PFSK-1 (cell line): ENCODE measurements around the gene KRT6B.

Experiments used
- POLR2AphosphoS5 ChIP-seq: IDR thresholded peaks from 2 replicates; pipeline ENCODE4 v1.6.1; 2012; ENCODE audit warnings: low read depth, mild to moderate bottlenecking, control low read depth, low read length, moderate library complexity
- REST ChIP-seq, 2 experiments: IDR thresholded peaks; 2 replicates each; pipeline versions ENCODE4 v1.6.1 to v1.8.0; 2011 to 2012; ENCODE audit warnings: low read depth in 2 of 2, low read length in 2 of 2, control low read depth in 1 of 2, inconsistent platforms in 1 of 2, mild to moderate bottlenecking in 1 of 2, moderate library complexity in 1 of 2; ENCODE audit not compliant: insufficient read depth in 1 of 2
- TAF1 ChIP-seq: IDR thresholded peaks from 2 replicates; pipeline ENCODE4 v1.6.1; 2012; ENCODE audit warnings: low read length, control low read depth, borderline replicate concordance; ENCODE audit not compliant: insufficient read depth

GRCh38 chr12:52413782-52414345 is 38.1 kb downstream of the KRT6B start:
- TF ChIP-seq POLR2AphosphoS5 (no peak), REST (IDR thresholded peaks at IDR 0.05; ENCODE audit: insufficient read depth in 1 of 2, low read depth in 2 of 2, low read length in 2 of 2) (no peak), TAF1 (no peak)
